Endothelial cell (in vitro differentiated cells): Measurements from ENCODE around the gene TREML1. TPM values are rescaled to one million over a fixed set of nuclear protein-coding genes. Genes with fewer than 3 reads are reported as not detected.

Source experiments
- DNase-seq: peaks from one replicate; pipeline ENCODE4 v3.0.0; 2021; ENCODE audit warnings: low spot score
- H3K27ac Mint-ChIP-seq: one replicate; pipeline ENCODE4 v1.8.0; 2021; ENCODE audit warnings: mixed read lengths, inconsistent platforms; ENCODE audit not compliant: unreplicated experiment
- H3K27me3 Mint-ChIP-seq: one replicate; pipeline ENCODE4 v1.8.0; 2021; ENCODE audit warnings: mild to moderate bottlenecking, moderate library complexity, mixed read lengths, inconsistent platforms; ENCODE audit not compliant: unreplicated experiment
- H3K36me3 Mint-ChIP-seq: one replicate; pipeline ENCODE4 v1.8.0; 2021; ENCODE audit warnings: mild to moderate bottlenecking, low read depth, mixed read lengths, inconsistent platforms; ENCODE audit not compliant: unreplicated experiment
- H3K4me1 Mint-ChIP-seq: one replicate; pipeline ENCODE4 v1.8.0; 2021; ENCODE audit warnings: mild to moderate bottlenecking, mixed read lengths, inconsistent platforms; ENCODE audit not compliant: unreplicated experiment
- H3K4me3 Mint-ChIP-seq: one replicate; pipeline ENCODE4 v1.8.0; 2021; ENCODE audit warnings: mild to moderate bottlenecking, mixed read lengths, inconsistent platforms; ENCODE audit not compliant: unreplicated experiment
- H3K9me3 Mint-ChIP-seq: one replicate; pipeline ENCODE4 v1.8.0; 2021; ENCODE audit warnings: mixed read lengths, inconsistent platforms; ENCODE audit not compliant: unreplicated experiment
- CTCF ChIP-seq: fragments of 200-600 bp; sonication (generic); IDR thresholded peaks from one replicate; pipeline ENCODE4 v1.5.0; 2021; ENCODE audit warnings: antibody characterized with exemption; ENCODE audit not compliant: unreplicated experiment
- total RNA-seq: library from RNA; stranded (reverse); fragmentation: NEBNext Ultra II Directional; extraction: Animal tissue kit (Norgen Biotek cat#: 25700); gene quantifications from one replicate; pipeline ENCODE4 v1.2.1, GENCODE V29; 2021; ENCODE audit not compliant: unreplicated experiment

The TREML1 gene
- total RNA-seq, 1 donor from 2014 or later, result 2.3 TPM

- no peak for DNase-seq
- no peaks in the 10 kb centered on the region for H3K9me3 Mint-ChIP-seq
- H3K4me3 Mint-ChIP-seq, result no peak within 1 kb of the TSS
- no peak within 1 kb of the TSS for H3K27ac Mint-ChIP-seq
- no peak for TF ChIP-seq CTCF
- H3K36me3 Mint-ChIP-seq, result peaks cover 2% of the 10 kb centered on the region
- no peaks in the 10 kb centered on the region for H3K4me1 Mint-ChIP-seq
- H3K27me3 Mint-ChIP-seq, result peaks cover 13% of the 10 kb centered on the region
Measured at GRCh38 chr6:41162687-41163418, 8.7 kb upstream of the TREML1 start, which contains the start of gene TREM2. Gene TREM2 (minus strand): TSS chr6:41163116. CDS start chr6:41163082, 34 bp downstream.

GRCh38 chr6:41161851-41162552 is 7.9 kb upstream of the TREML1 start:
- Mint-ChIP-seq H3K9me3 (no peaks in the 10 kb centered on the region), H3K36me3 (peaks cover 2% of the 10 kb centered on the region), H3K4me1 (no peaks in the 10 kb centered on the region), H3K27me3 (peaks cover 11% of the 10 kb centered on the region), H3K27ac (no peak overlapping the region), H3K4me3 (no peak overlapping the region)
- DNase-seq, result no peak
- no peak for TF ChIP-seq CTCF

- H3K27ac Mint-ChIP-seq, result no peak overlapping the region
- H3K9me3 Mint-ChIP-seq, result no peaks in the 10 kb centered on the region
- no peak for TF ChIP-seq CTCF
- H3K27me3 Mint-ChIP-seq, result peaks cover 11% of the 10 kb centered on the region
- no peak overlapping the region for H3K4me3 Mint-ChIP-seq
- no peaks in the 10 kb centered on the region for H3K4me1 Mint-ChIP-seq
- H3K36me3 Mint-ChIP-seq, result peaks cover 2% of the 10 kb centered on the region
- no peak for DNase-seq
Measured at GRCh38 chr6:41161380-41161779, 7.2 kb upstream of the TREML1 start.

GRCh38 chr6:41160933-41161332 is 6.8 kb upstream of the TREML1 start:
- no peak for DNase-seq
- Mint-ChIP-seq H3K27me3 (peaks cover 11% of the 10 kb centered on the region), H3K9me3 (no peaks in the 10 kb centered on the region), H3K4me3 (no peak overlapping the region), H3K36me3 (peaks cover 2% of the 10 kb centered on the region), H3K27ac (no peak overlapping the region), H3K4me1 (no peaks in the 10 kb centered on the region)
- TF ChIP-seq CTCF, result no peak
